NK-92 (cell line): ENCODE results near the gene CIZ1.
"Not testable (repeated sequence)": the region's sequence is repeated elsewhere in the genome, so short reads cannot be mapped to it uniquely, and the experiment has no call there.

Source experiments
- DNase-seq: peaks from one replicate; lab custom pipeline; 2025; ENCODE audit not compliant: unreplicated experiment; lab: John Stamatoyannopoulos, UW

The CIZ1 gene

DNA sequence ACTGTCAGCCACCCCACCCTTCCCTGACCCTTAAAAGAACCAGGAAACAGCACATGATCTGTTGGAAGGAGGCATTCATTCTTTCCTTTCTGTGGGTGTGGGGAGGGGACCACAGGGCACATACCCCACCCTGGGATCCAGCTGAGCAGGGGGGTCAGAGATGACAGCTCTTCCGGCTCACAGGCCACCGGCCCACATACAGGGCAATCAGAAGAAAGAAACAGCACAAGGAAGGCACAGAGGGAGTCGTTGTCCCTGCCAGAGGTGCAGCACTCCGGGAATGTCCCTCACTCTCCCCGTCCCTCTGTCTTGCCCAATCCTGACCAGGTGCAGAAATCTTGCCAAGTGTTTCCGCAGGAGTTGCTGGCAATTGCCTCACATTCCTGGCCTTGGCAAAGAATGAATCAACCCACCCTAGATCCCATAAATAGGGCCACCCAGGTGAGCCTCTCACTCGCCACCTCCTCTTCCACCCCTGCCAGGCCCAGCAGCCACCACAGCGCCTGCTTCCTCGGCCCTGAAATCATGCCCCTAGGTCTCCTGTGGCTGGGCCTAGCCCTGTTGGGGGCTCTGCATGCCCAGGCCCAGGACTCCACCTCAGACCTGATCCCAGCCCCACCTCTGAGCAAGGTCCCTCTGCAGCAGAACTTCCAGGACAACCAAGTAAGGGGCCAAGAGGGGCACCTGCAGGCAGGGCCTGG is 42.2 kb downstream of the CIZ1 start, which contains the start of gene LCN2:
LCN2 (plus strand) TSS at position 453 of the 701 bp plus-strand sequence; CDS start at position 526, 73 bp downstream.
- DNase-seq = no peak

DNA sequence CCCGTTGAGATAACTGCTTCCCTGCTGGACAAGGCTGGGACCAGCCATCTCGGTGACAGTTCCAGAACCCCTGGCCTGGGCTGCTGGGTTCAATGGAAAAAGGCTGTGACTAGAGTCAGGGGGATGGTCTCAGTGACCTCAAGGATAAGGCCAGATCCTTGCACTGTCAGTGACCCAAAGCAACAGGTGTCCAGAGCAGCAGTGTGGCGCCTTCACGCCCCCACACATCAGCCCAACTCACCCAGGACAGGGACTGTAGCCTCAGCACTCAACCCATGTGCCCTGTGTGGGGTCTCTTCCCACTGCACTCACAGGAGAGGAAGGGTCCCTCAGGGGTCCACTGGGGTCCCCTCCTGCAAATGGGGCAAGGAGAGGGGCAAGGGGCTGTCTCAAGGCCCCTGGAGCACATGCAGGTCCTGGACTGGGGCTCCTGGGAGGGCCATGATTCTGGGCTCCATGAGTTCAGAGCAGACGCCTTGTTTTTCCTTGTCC is 42.8 kb downstream of the CIZ1 start:
- DNase-seq = no peak

GRCh38 chr9:128146591-128147120 is 44.7 kb downstream of the CIZ1 start:
- no peak for DNase-seq

- DNase-seq = no peak
These were observed 45.4 kb downstream of the CIZ1 start for GRCh38 chr9:128145951-128146351.

DNA sequence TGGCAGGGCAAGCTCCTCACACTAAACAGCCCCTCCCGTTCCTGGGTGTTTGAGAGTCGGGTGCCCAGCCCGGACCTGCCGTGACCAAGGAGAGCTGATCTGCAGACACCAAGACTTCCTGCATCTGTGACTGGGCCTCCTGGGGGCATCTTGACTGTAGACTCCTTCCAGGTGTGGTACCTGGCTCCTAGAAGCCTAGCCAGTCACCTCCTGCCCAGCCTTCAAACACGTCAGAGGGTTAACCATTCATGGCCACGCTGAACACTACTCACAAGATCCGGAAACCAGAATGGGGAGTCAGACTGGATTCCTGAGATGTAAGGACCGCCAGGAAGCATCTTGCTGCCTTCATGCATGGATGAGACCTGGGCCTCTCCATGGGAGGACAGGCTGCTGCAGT is 45.8 kb downstream of the CIZ1 start:
- DNase-seq = no peak

GRCh38 chr9:128144239-128145181 is 46.9 kb downstream of the CIZ1 start:
- no peak for DNase-seq

GRCh38 chr9:128143525-128144238 is 47.7 kb downstream of the CIZ1 start:
- DNase-seq = no peak

DNA sequence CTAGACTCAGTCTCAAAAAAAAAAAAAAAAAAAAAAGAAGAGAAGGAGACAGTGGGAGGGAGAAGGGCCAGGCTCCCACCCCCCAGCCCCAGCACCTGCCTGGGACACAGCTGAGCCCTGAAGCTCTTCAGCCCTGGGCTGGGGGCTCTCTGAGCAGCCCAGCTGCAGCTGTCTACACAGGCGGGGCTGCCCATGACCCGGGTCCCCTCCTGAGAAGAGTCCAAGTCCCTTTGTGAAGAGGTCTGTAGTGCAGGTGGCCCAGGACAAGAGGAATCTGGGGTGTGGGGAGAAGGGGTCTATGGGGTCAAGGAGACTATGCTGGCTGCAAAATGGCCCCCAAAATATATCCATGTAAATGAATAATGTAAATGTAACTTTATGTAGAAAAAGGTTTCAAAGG is 48.8 kb downstream of the CIZ1 start:
- no peak for DNase-seq

GRCh38 chr9:128142061-128142460 is 49.3 kb downstream of the CIZ1 start:
- DNase-seq = no peak

- DNase-seq = no peak
These were observed 49.8 kb downstream of the CIZ1 start for GRCh38 chr9:128141604-128142003.

GRCh38 chr9:128139621-128140020 is 51.8 kb downstream of the CIZ1 start:
- no peak for DNase-seq

- no peak for DNase-seq
These were observed 53.4 kb downstream of the CIZ1 start for GRCh38 chr9:128138001-128138400.

GRCh38 chr9:128136816-128137793 is 54.3 kb downstream of the CIZ1 start:
- no peak for DNase-seq

DNA sequence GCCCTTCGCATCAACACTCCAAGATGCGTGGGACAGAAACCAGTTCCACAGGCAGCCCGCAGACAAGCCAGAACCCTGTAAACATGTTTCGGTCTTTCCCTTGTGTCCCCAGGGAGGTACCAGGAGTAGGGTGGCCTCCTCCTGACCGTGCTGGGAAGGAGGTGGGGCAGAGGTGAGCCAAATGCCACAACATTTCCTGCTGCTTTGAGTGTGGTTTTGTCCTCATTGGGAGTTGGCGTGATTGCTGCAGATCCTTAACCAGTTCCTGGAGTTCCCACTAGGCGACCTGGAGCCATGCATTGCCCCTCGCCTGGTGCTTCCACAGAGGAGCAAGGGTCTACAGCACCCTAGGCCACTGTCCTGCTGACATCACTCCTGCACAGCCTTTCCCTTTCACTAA is 55.8 kb downstream of the CIZ1 start:
- not testable (repeated sequence) for DNase-seq

DNA sequence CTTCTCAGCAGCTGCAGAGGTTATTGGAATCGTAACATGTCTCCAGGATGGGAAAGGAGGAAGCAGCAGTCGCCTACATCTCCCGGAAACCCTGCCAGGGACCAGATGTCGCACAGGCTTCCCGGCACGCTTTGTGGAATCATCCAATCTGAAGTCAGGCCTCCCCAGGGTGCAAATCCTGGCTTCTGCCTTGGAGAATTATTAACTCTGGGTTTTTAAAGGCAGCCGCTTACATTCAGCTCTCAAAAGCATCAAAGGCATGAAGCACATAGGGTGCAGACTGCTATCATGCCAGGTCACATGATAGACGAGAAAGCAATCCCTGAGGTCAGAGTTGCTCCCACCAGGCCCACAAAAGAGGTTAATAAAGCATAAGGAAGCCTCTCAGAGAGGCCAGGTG is 59.2 kb downstream of the CIZ1 start:
- DNase-seq = not testable (repeated sequence)

- not testable (repeated sequence) for DNase-seq
These were observed 60.0 kb downstream of the CIZ1 start for GRCh38 chr9:128131346-128131745.

DNA sequence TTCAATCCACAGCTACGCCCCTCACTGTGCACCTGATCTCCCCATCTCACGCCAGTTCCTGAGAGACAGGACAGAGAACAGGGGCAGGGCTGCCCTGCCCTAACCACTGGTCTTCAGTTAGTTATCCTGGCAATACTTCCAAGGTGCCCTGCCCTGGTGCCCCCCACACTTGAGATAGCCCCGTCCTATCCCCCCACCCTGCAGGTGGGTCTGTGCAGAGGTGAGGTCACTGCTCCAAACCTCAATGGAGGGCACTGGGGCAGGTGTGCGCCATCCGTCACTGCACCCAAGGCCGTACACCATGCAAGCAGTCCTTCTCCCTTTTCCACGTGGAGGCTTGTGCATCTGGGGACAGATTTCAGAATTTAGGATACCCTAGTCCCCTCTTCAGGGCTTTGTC is 60.7 kb downstream of the CIZ1 start:
- DNase-seq = not testable (repeated sequence)

DNA sequence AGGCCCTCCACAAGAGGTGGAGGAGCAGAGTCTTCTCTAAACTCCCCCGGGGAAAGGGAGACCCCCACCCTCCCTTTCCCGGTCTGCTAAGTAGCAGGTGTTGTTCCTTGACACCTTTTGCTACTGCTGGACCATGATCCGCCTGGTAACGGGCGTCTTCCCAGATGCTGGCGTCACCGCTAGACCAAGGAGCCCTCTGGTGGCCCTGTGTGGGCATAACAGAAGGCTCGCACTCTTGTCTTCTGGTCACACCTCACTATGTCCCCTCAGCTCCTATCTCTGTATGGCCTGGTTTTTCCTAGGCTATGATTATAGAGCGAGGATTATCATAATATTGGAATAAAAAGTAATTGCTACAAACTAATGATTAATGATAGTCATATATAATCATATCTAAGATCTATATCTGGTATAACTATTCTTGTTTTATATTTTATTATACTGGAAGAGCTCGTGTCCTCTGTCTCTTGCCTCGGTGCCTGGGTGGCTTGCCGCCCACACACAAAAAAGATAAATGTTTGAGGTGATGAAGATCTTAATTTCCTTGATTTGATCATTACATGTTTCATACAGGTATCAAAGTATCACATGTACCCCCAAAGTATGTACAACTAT is 61.3 kb downstream of the CIZ1 start:
- DNase-seq = not testable (repeated sequence)

- DNase-seq = no peak
These were observed 62.4 kb downstream of the CIZ1 start for GRCh38 chr9:128128836-128129590.
